Measurements from ENCODE around the gene VOPP1. TPM values are rescaled to one million over a fixed set of nuclear protein-coding genes. Genes with fewer than 3 reads are reported as not detected.

The VOPP1 gene
- total RNA-seq, 4 donors from 2014 or later, result 23.7 to 42.1 (median 37.5) TPM

DNA sequence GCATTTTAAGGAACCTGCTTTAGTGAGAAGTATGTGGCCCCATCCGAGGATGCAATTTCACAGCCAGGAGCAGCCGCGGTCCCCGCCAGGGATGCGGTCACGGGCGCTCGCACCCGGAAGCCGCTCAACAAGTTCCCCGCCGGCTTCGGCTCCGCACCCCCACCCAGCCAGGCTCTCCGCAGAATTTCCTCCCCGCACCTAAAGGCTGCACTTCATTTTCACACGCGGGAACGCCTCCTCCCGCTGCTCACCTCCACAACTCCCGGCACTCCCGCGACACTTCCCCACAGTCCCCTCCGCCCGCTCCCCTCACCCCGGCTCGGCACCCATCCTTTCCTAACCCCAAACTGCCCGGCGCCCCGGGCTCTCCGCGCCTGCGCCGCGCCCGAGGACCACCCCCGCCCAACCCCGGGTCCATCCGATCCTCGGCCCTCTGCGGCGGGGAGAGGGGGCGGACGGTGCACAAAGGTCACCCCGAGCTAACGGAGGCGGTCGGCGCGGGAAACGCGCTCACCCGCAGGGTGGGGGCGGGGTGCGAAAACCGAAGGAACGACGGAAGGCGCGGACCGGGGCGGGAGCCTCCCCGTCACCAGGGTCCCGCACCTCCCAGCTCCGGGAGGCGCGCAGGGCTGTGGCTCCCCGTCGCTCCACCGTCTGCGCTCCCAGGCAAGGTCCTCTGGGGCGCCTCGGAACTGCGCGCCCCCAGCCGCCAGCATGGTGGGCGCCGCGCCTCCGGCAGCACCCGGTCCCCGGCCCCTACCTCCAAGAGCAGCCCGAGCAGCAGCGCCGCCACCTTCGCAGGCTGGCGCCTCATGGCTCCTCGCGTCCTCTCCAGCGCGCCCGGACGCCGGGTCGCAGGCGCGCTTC lies 558 bp downstream of the VOPP1 start:
- Histone ChIP-seq H3K4me3 (peak overlapping the region; percentile 75 to 97 (median 95)), H3K9me3 (no peaks in the 10 kb centered on the region), H3K27me3 (no peaks in the 10 kb centered on the region), H3K27ac (replicated peaks in 1 of 4) (peak overlapping the region; percentile 87 to 94 (median 90)), H3K36me3 (no peaks in the 10 kb centered on the region), H3K4me1 (peaks cover 44 to 56% (median 52%) of the 10 kb centered on the region in 4 donors)
- intact Hi-C loops (cut with DNase I), result loop anchor here (10.0 kb wide), 1 partner anchor 207 kb away; the partner anchor contains the start of gene LANCL2
- TF ChIP-seq POLR2A (IDR thresholded peaks at IDR 0.05; ENCODE audit: low read depth) (no peak), POLR2AphosphoS5 (IDR thresholded peaks at IDR 0.05) (peak in 1 of 2 donors; percentile 11)
- under 1% methylated on average over 43 of the region's 97 CpGs for WGBS
- DNase-seq (ENCODE audit: extremely low spot score), result no peak

DNA sequence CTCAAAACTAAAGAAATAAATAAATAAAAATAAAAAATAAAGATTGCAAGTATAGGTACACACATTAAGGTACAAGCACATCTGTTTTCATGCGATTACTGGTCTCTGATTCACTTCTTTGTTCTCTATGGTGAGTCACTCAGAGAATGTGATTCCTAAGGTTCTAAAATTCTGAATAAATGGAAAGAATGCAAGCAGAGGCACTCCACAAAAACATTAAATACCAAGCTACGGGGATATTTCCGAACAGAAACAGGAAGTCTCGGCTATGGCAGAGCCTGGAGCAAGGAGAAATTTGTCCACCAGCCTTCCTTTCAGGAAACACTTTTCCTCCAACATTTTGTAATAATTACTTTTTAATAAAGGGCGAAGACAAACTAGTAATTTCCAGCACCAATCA lies 1.4 kb downstream of the VOPP1 start:
- no peaks in the 10 kb centered on the region for H3K9me3 ChIP-seq
- 16% methylated on average over 5 of the region's 5 CpGs for WGBS
- no peak for DNase-seq (ENCODE audit: extremely low spot score)
- intact Hi-C loops (cut with DNase I), result loop anchor here (10.0 kb wide), 1 partner anchor 206 kb away; the partner anchor contains the start of gene LANCL2
- TF ChIP-seq EP300 (IDR thresholded peaks at IDR 0.05) (no peak), POLR2A (IDR thresholded peaks at IDR 0.05; ENCODE audit: low read depth) (no peak), POLR2AphosphoS5 (IDR thresholded peaks at IDR 0.05) (no peak)
- TF ChIP-seq, protein P1, sequence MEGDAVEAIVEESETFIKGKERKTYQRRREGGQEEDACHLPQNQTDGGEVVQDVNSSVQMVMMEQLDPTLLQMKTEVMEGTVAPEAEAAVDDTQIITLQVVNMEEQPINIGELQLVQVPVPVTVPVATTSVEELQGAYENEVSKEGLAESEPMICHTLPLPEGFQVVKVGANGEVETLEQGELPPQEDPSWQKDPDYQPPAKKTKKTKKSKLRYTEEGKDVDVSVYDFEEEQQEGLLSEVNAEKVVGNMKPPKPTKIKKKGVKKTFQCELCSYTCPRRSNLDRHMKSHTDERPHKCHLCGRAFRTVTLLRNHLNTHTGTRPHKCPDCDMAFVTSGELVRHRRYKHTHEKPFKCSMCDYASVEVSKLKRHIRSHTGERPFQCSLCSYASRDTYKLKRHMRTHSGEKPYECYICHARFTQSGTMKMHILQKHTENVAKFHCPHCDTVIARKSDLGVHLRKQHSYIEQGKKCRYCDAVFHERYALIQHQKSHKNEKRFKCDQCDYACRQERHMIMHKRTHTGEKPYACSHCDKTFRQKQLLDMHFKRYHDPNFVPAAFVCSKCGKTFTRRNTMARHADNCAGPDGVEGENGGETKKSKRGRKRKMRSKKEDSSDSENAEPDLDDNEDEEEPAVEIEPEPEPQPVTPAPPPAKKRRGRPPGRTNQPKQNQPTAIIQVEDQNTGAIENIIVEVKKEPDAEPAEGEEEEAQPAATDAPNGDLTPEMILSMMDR (IDR thresholded peaks at IDR 0.05), result no peak
- H3K4me3 ChIP-seq, result peak overlapping the region; percentile 75 to 97 (median 95)
- H3K4me1 ChIP-seq, result peaks cover 44 to 56% (median 53%) of the 10 kb centered on the region in 4 donors
- H3K27ac ChIP-seq (replicated peaks in 1 of 4), result peak overlapping the region; percentile 87 to 94 (median 90)
- H3K36me3 ChIP-seq, result no peaks in the 10 kb centered on the region
- H3K27me3 ChIP-seq, result no peaks in the 10 kb centered on the region

GRCh38 chr7:55570218-55570873 lies 2.0 kb downstream of the VOPP1 start:
- WGBS, result 87% methylated on average over 18 of the region's 18 CpGs
- H3K27ac ChIP-seq (replicated peaks in 1 of 4), result peak overlapping the region; percentile 87 to 94 (median 90)
- intact Hi-C loops (cut with DNase I), result loop anchor here (10.0 kb wide), 1 partner anchor 206 kb away; the partner anchor contains the start of gene LANCL2
- no peak for DNase-seq (ENCODE audit: extremely low spot score)
- H3K36me3 ChIP-seq, result no peaks in the 10 kb centered on the region
- peaks cover 44 to 59% (median 54%) of the 10 kb centered on the region in 4 donors for H3K4me1 ChIP-seq
- no peaks in the 10 kb centered on the region for H3K27me3 ChIP-seq
- peak overlapping the region in 2 of 4 donors; percentile 75 to 95 for H3K4me3 ChIP-seq
- H3K9me3 ChIP-seq, result no peaks in the 10 kb centered on the region
- no peak for TF ChIP-seq POLR2AphosphoS5 (IDR thresholded peaks at IDR 0.05)
- TF ChIP-seq POLR2A (IDR thresholded peaks at IDR 0.05; ENCODE audit: low read depth), result no peak
- TF ChIP-seq EP300 (IDR thresholded peaks at IDR 0.05), result no peak
- TF ChIP-seq, protein P1 (IDR thresholded peaks at IDR 0.05), result no peak

DNA sequence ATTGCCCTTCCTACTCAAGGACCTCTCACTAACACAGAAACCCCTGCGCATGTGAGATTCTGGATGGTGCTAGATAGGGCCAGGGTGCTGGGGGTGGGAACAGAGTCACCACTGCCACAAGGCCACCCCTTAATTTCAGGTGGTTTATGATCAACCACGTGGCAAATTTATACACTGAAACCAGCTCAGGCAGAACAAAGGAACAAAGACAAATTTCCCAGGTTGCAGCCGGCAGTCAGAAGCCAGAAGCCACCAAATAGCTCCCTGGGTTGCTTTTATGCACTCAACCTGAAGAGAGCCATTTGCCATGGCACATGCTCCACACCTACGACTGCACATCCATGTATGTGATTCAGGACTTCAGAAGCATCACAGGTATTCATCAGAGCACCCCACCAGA lies 2.5 kb downstream of the VOPP1 start:
- Histone ChIP-seq H3K27me3 (no peaks in the 10 kb centered on the region), H3K9me3 (no peaks in the 10 kb centered on the region), H3K4me1 (peaks cover 44 to 59% (median 49%) of the 10 kb centered on the region in 4 donors), H3K27ac (replicated peaks in 1 of 4) (peak overlapping the region in 1 of 4 donors; percentile 92), H3K36me3 (no peaks in the 10 kb centered on the region), H3K4me3 (no peak overlapping the region)
- DNase-seq (ENCODE audit: extremely low spot score), result no peak
- 83% methylated on average over 4 of the region's 4 CpGs for WGBS
- no peak for TF ChIP-seq POLR2AphosphoS5 (IDR thresholded peaks at IDR 0.05)
- TF ChIP-seq POLR2A (IDR thresholded peaks at IDR 0.05; ENCODE audit: low read depth), result no peak
- no peak for TF ChIP-seq EP300 (IDR thresholded peaks at IDR 0.05)
- TF ChIP-seq, protein P1 (IDR thresholded peaks at IDR 0.05), result no peak
- intact Hi-C loops (cut with DNase I), result loop anchor here (5.0 to 10.0 kb wide), 2 partner anchors 37 to 205 kb away; partner anchors contain the start of gene LANCL2
